ENCODE data around the gene PDE11A. TPM values are rescaled to one million over a fixed set of nuclear protein-coding genes. Genes with fewer than 3 reads are reported as not detected.

The PDE11A gene
- total RNA-seq, 1 experiment from 2014 or later: 0.61 TPM

- no peak for ATAC-seq
These were observed 432.2 kb downstream of the PDE11A start for GRCh38 chr2:177640423-177640822.

More at GRCh38 chr2:177640423-177640822, 432.2 kb downstream of the PDE11A start:
- Histone ChIP-seq H3K4me2 (ENCODE audit: low read length) (no peak overlapping the region), H3K79me2 (ENCODE audit: insufficient read depth, low read length) (no peaks in the 10 kb centered on the region), H2AFZ (ENCODE audit: low read depth, low read length, poor library complexity, severe bottlenecking) (no peak overlapping the region), H3K9ac (ENCODE audit: low read length) (no peak overlapping the region), H3K9me3 (ENCODE audit: control insufficient read depth in 1 of 2, insufficient read depth in 1 of 2, low read depth in 1 of 2, low read length in 2 of 2) (no peaks in the 10 kb centered on the region), H3K9me2 (ENCODE audit: insufficient read depth) (no peaks in the 10 kb centered on the region), H3K4me1 (ENCODE audit: control insufficient read depth in 1 of 2, insufficient read depth in 2 of 2, low read length in 2 of 2) (no peaks in the 10 kb centered on the region), H3K36me3 (ENCODE audit: control insufficient read depth in 1 of 2, insufficient read depth in 2 of 2, low read length in 2 of 2) (no peaks in the 10 kb centered on the region), H4K20me1 (ENCODE audit: insufficient read depth) (no peaks in the 10 kb centered on the region), H3K4me3 (replicated peaks in 1 of 2; ENCODE audit: low read depth in 1 of 2, low read length in 2 of 2) (no peak overlapping the region), H3K27me3 (ENCODE audit: insufficient read depth, low read length) (no peaks in the 10 kb centered on the region), H3K27ac (ENCODE audit: low read depth, low read length) (no peak overlapping the region)
- intact Hi-C loops (cut with micrococcal nuclease): no loop called here
- CTCF ChIA-PET: no interaction called here
- BruUV-seq (replicated peaks): no TSS peak
- no peak for DNase-seq (ENCODE audit: low read depth, low spot score)
- POLR2A ChIA-PET: no interaction called here
- TF ChIP-seq EZH2 (IDR thresholded peaks at IDR 0.05) (no peak), YY1 (IDR thresholded peaks at IDR 0.05; ENCODE audit: extremely low read depth, insufficient replicate concordance, low read depth, low read length) (no peak), SIN3A (IDR thresholded peaks at IDR 0.05; ENCODE audit: low read depth) (no peak), EGR1 (IDR thresholded peaks at IDR 0.05; ENCODE audit: low read depth) (no peak), ZFX (IDR thresholded peaks at IDR 0.05) (no peak), CTCF (IDR thresholded peaks at IDR 0.05 in 2 of 3, conservative IDR thresholded peaks at IDR 0.05 in 1 of 3; ENCODE audit: borderline replicate concordance in 1 of 3, insufficient read depth in 1 of 3, low read depth in 2 of 3, low read length in 2 of 3) (no peak)
- RAD21 ChIA-PET (ENCODE audit: low non-redundant PET in 1 of 2, low total read pairs in 2 of 2, uncharacterized antibody in 2 of 2, unreplicated experiment in 2 of 2): no interaction called here
